Right lobe of liver (tissue), 4 donors: ENCODE data around the gene SCN11A.

Source experiments
- POLR2A ChIP-seq: fragments of 450-650 bp; IDR thresholded peaks from one replicate; pipeline ENCODE4 v1.6.1; 2017; ENCODE audit warnings: antibody characterized with exemption, mild to moderate bottlenecking
- TF ChIP-seq, protein P1 (sequence below), 4 donors: fragments of 200-600 bp in 3 of 4; fragments of 450-650 bp in 1 of 4; IDR thresholded peaks; one replicate each; pipeline versions ENCODE4 v1.5.1 to v1.8.0; 2016 to 2022; ENCODE audit warnings: antibody characterized with exemption in 4 of 4, mild to moderate bottlenecking in 2 of 4
- donor health status: DM: no; HTN: no; CAD: no.
- donor health status: DM: no; HTN: no; CAD: no.
- donor health status: DM: no; HTN: yes; CAD: no.

DNA sequence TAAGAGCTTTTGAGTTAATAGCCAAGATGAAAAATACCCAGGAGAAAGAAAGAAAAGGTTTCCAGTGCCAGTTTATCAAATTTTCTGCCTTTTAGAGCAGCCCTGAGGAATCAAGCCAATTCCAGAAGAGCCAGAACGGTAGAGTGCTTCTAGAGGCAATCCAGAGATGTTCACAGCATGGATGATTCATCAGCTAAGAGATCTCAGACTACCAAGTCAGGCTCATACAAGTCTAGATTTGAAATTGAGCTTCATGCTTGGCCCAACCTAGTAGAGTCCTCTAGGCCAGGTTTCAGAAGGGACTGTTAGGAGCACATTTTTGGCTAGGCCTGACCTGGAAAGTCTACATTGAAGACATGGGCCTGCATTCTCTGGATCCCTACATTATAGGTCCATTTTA, 15.5 kb upstream of the SCN11A start:
- TF ChIP-seq, protein P1, sequence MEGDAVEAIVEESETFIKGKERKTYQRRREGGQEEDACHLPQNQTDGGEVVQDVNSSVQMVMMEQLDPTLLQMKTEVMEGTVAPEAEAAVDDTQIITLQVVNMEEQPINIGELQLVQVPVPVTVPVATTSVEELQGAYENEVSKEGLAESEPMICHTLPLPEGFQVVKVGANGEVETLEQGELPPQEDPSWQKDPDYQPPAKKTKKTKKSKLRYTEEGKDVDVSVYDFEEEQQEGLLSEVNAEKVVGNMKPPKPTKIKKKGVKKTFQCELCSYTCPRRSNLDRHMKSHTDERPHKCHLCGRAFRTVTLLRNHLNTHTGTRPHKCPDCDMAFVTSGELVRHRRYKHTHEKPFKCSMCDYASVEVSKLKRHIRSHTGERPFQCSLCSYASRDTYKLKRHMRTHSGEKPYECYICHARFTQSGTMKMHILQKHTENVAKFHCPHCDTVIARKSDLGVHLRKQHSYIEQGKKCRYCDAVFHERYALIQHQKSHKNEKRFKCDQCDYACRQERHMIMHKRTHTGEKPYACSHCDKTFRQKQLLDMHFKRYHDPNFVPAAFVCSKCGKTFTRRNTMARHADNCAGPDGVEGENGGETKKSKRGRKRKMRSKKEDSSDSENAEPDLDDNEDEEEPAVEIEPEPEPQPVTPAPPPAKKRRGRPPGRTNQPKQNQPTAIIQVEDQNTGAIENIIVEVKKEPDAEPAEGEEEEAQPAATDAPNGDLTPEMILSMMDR (IDR thresholded peaks at IDR 0.05) = no peak
- TF ChIP-seq POLR2A = no peak
